Esophagus squamous epithelium (tissue), 4 donors: ENCODE data around the gene GALNT3.

Source experiments
- CTCF ChIP-seq, 6 experiments: fragments of 450-650 bp in 4 of 6; fragments of 200-600 bp in 2 of 6; sonication (generic) in 2 of 6; IDR thresholded peaks; one replicate each; pipeline ENCODE4 v1.5.1; 2016 to 2019; ENCODE audit warnings: antibody characterized with exemption in 6 of 6, mild to moderate bottlenecking in 4 of 6, moderate library complexity in 4 of 6
- POLR2A ChIP-seq, 4 donors: fragments of 450-650 bp; IDR thresholded peaks; one replicate each; pipeline ENCODE4 v1.6.1; 2017; ENCODE audit warnings: antibody characterized with exemption in 4 of 4, mild to moderate bottlenecking in 4 of 4, moderate library complexity in 3 of 4

- TF ChIP-seq POLR2A (IDR thresholded peaks at IDR 0.05) (no peak), CTCF (IDR thresholded peaks at IDR 0.05) (no peak)
Measured at GRCh38 chr2:165718610-165719210, 75.3 kb downstream of the GALNT3 start.
